ENCODE measurements around the gene IQCH. TPM values are rescaled to one million over a fixed set of nuclear protein-coding genes. Genes with fewer than 3 reads are reported as not detected.

Gene IQCH
- total RNA-seq, 2 donors from 2014 or later: 3.6 to 3.7 TPM

DNA sequence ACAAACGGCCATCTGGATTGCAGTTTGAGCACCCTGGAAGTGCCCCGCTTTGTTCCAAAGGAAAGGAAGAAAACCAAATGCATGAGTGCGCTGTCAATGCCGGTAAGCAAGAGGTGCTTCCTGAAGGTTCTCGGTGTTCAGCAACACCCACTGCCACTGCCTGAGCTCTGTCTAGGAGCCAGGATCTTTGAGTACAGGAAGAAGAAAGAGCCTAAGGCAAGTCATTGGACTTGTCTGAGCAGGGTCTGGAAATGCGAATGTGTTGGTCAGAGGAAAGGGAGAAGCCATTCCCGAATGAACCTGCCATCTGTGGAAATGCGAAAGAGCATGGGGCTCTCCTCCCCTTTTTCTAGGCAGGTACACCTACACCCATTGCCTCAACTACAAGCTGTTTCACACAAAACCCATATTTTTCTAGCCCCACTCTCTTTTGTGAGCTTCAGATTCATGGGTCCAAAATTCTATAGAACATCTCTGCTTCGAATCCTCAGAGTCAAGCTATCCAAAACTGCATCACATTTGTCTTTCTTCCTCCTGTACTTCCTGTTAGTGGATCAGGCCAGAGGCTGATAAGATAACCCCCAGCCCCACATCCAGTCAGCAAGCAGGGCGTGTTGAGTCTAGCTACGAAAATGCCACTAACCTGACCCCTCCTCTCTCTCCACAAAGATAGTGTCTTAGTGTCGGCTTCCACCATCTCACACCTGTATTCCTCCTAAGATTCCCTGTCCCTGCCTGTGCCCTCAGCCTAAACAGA is 210.8 kb downstream of the IQCH start:
- ATAC-seq (replicated peaks in 1 of 2): no peak
- no peaks in the 10 kb centered on the region for H3K36me3 Mint-ChIP-seq (ENCODE audit: insufficient read depth in 2 of 2)
- no peak overlapping the region for H3K4me3 Mint-ChIP-seq
- DNase-seq: no peak
- H3K9me3 Mint-ChIP-seq: no peaks in the 10 kb centered on the region
- no peaks in the 10 kb centered on the region for H3K4me1 Mint-ChIP-seq (ENCODE audit: low read depth)
- H3K27ac Mint-ChIP-seq: no peak overlapping the region
- no peaks in the 10 kb centered on the region for H3K27me3 Mint-ChIP-seq (ENCODE audit: low read depth)

DNA sequence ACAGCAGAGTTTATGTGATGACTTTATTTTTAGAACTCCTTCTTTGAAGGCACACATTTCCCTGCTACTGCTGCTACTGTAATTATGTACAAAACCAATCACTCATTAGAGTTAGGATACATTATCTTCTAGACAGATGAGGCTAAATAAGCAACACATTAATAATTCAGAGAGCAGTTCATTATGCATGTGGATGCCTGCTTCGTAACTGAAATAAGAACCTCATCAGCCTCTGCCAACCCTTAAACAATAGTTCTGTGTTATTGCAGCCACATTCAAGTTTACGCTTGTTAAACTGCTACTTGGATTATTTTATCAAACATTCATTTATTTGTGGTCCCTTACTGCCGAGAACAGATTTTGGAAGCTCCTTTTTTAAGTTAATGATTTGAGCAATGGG is 213.8 kb downstream of the IQCH start:
- Mint-ChIP-seq H3K27me3 (ENCODE audit: low read depth) (no peaks in the 10 kb centered on the region), H3K36me3 (ENCODE audit: insufficient read depth in 2 of 2) (no peaks in the 10 kb centered on the region), H3K4me1 (ENCODE audit: low read depth) (no peaks in the 10 kb centered on the region), H3K9me3 (no peaks in the 10 kb centered on the region), H3K4me3 (no peak overlapping the region), H3K27ac (no peak overlapping the region)
- ATAC-seq (replicated peaks in 1 of 2): no peak
- DNase-seq: no peak

- no peaks in the 10 kb centered on the region for H3K36me3 Mint-ChIP-seq (ENCODE audit: insufficient read depth in 2 of 2)
- no peaks in the 10 kb centered on the region for H3K27me3 Mint-ChIP-seq (ENCODE audit: low read depth)
- no peak overlapping the region for H3K4me3 Mint-ChIP-seq
- no peaks in the 10 kb centered on the region for H3K9me3 Mint-ChIP-seq
- ATAC-seq (replicated peaks in 1 of 2): no peak
- no peaks in the 10 kb centered on the region for H3K4me1 Mint-ChIP-seq (ENCODE audit: low read depth)
- no peak for DNase-seq
- H3K27ac Mint-ChIP-seq: no peak overlapping the region
Measured at GRCh38 chr15:67469680-67470079, 215.1 kb downstream of the IQCH start.

GRCh38 chr15:67472957-67473356 is 218.4 kb downstream of the IQCH start:
- DNase-seq (no peak), ATAC-seq (replicated peaks in 1 of 2) (no peak)
- Mint-ChIP-seq H3K27me3 (ENCODE audit: low read depth) (no peaks in the 10 kb centered on the region), H3K27ac (no peak overlapping the region), H3K4me3 (no peak overlapping the region), H3K4me1 (ENCODE audit: low read depth) (no peaks in the 10 kb centered on the region), H3K9me3 (no peaks in the 10 kb centered on the region), H3K36me3 (ENCODE audit: insufficient read depth in 2 of 2) (no peaks in the 10 kb centered on the region)

- Mint-ChIP-seq H3K4me1 (ENCODE audit: low read depth) (no peaks in the 10 kb centered on the region), H3K9me3 (no peaks in the 10 kb centered on the region), H3K27ac (no peak overlapping the region), H3K36me3 (ENCODE audit: insufficient read depth in 2 of 2) (no peaks in the 10 kb centered on the region), H3K4me3 (no peak overlapping the region), H3K27me3 (ENCODE audit: low read depth) (no peaks in the 10 kb centered on the region)
- no peak for DNase-seq
- ATAC-seq (replicated peaks in 1 of 2): no peak
Measured at GRCh38 chr15:67474405-67475110, 220.0 kb downstream of the IQCH start.

DNA sequence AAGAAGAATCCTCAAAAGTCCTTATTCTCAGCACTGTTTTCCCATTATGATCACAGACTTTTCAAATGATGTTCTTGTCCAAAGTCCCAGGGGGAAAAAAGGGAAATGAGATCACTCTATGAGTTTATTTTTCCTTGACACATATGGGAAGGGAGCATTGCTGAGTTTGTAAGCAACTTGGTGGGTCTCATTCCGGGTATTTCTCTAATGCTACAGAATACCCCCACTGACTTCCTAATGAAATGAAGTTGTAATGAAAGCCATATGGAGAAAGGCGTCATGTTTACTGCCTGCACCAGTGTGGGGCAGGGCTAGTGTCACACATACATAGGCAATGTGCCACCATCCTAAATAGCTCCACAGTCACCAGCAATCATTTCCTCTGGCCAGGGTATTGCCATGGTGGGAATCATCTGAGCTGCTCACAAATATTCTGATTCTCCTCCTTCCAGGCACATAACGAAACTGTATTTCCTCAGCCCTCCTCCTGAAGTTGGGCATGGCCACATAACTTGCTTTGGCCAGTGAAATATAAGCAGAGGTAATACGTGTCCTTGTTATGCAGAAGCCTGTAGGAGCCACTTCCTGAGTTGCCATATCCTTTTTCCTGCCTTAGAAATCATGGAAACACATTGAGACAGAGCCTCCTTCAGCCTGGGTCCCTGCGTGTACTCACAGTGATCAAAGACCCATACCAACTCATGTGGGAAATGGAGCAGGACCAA is 225.4 kb downstream of the IQCH start:
- no peaks in the 10 kb centered on the region for H3K27me3 Mint-ChIP-seq (ENCODE audit: low read depth)
- DNase-seq (no peak), ATAC-seq (replicated peaks in 1 of 2) (no peak)
- H3K9me3 Mint-ChIP-seq: no peaks in the 10 kb centered on the region
- H3K4me1 Mint-ChIP-seq (ENCODE audit: low read depth): no peaks in the 10 kb centered on the region
- no peaks in the 10 kb centered on the region for H3K36me3 Mint-ChIP-seq (ENCODE audit: insufficient read depth in 2 of 2)
- H3K4me3 Mint-ChIP-seq: no peak overlapping the region
- H3K27ac Mint-ChIP-seq: no peak overlapping the region

GRCh38 chr15:67480741-67481140 is 226.2 kb downstream of the IQCH start:
- no peak for DNase-seq
- Mint-ChIP-seq H3K4me1 (ENCODE audit: low read depth) (no peaks in the 10 kb centered on the region), H3K4me3 (no peak overlapping the region), H3K9me3 (peaks cover 0 to 2% of the 10 kb centered on the region in 2 donors), H3K27ac (no peak overlapping the region), H3K36me3 (ENCODE audit: insufficient read depth in 2 of 2) (peaks cover 0 to 2% of the 10 kb centered on the region in 2 donors), H3K27me3 (ENCODE audit: low read depth) (no peaks in the 10 kb centered on the region)
- ATAC-seq (replicated peaks in 1 of 2): no peak

DNA sequence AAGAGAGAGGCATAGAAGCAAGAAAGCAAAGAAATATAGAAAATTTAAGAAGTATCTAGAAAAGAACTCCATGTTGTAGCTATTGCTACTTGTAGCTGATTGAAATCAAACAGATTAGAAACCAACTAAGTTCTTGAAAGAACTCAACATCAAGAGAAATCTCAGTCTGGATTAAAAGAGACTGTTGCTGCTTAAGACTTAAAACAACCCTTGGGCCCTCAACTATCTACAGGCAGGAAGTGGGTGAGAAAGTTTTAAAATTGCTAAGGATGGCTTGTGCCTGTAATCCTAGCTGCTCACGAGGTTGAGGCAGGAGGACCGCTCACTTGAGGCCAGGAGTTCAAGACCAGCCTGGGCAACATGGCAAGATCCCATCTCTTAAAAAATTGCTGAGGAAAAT is 227.1 kb downstream of the IQCH start:
- Mint-ChIP-seq H3K4me1 (ENCODE audit: low read depth) (no peaks in the 10 kb centered on the region), H3K27ac (no peak overlapping the region), H3K36me3 (ENCODE audit: insufficient read depth in 2 of 2) (peaks cover 0 to 2% of the 10 kb centered on the region in 2 donors), H3K27me3 (ENCODE audit: low read depth) (no peaks in the 10 kb centered on the region), H3K9me3 (peaks cover 0 to 2% of the 10 kb centered on the region in 2 donors), H3K4me3 (no peak overlapping the region)
- ATAC-seq (replicated peaks in 1 of 2): no peak
- DNase-seq: no peak

- Mint-ChIP-seq H3K27ac (no peak overlapping the region), H3K27me3 (ENCODE audit: low read depth) (no peaks in the 10 kb centered on the region), H3K36me3 (ENCODE audit: insufficient read depth in 2 of 2) (peaks cover 0 to 3% of the 10 kb centered on the region in 2 donors), H3K4me1 (ENCODE audit: low read depth) (no peaks in the 10 kb centered on the region), H3K9me3 (no peaks in the 10 kb centered on the region), H3K4me3 (peak overlapping the region in 1 of 2 donors; percentile 14)
- DNase-seq (no peak), ATAC-seq (replicated peaks in 1 of 2) (peak; percentile 58 to 69)
Measured at GRCh38 chr15:67495585-67495984, 241.0 kb downstream of the IQCH start.

DNA sequence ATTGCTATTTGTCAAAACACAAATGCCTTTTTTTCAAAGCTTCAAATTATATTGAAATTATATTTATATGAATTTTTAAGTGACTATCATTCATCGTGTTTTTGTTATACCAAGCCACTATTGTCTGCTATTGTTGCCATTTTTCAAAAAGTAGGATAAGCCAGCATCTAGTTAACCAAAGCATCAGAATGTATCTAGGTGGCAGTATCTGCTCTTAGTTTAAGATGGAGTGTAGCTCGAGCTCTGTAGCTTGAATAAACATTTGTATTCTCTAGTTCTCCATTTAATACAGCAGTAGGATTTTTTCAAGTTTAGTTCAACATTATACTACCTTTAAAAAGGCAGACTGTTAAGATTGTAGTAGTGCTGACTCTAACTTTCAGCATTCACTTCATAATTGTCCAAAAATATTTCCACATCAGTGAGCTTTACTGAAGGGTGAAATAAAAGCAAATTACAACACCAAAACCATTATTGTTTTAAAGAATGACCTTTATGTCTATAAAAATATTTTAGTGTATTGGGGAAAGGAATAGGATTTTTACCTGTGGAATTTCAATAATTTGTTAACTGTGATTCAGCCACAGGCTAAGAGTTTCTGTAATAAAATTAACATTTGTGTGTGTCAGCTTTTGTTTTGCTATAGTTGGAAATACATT is 246.7 kb downstream of the IQCH start:
- H3K4me3 Mint-ChIP-seq: no peak overlapping the region
- H3K36me3 Mint-ChIP-seq (ENCODE audit: insufficient read depth in 2 of 2): peaks cover 0 to 1% of the 10 kb centered on the region in 2 donors
- H3K4me1 Mint-ChIP-seq (ENCODE audit: low read depth): no peaks in the 10 kb centered on the region
- ATAC-seq (replicated peaks in 1 of 2): no peak
- no peak for DNase-seq
- no peaks in the 10 kb centered on the region for H3K27me3 Mint-ChIP-seq (ENCODE audit: low read depth)
- no peaks in the 10 kb centered on the region for H3K9me3 Mint-ChIP-seq
- H3K27ac Mint-ChIP-seq: no peak overlapping the region

DNA sequence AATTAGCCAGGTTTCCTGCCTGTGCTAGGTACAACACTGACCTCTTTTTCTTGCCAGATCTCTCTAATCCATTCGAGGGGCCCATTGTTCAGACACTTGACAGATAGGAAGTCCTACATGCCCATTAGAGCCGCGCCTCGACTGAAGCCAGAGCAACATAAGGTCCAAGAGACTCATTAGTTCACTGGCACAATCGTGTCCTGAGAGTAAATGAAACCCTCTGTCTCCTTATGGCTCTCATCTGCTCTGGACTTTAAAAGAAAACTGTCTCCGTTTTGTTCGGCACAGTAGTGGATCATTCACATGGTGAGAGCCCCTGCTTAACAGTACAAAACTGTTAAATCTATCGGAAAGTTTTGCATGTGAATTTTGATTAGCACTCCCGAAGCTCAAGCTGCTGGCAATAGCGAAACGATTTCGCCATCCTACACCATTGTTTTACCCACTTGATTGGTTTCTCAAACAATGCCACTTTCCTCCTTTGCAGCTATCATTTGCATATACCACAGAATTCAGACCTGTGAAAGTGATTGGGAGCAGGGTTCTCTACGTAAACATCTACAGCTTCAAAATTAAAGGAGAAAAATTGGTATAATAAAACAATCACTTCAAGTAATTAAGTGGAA is 247.4 kb downstream of the IQCH start:
- no peak overlapping the region for H3K27ac Mint-ChIP-seq
- no peak for DNase-seq
- H3K27me3 Mint-ChIP-seq (ENCODE audit: low read depth): no peaks in the 10 kb centered on the region
- H3K4me1 Mint-ChIP-seq (ENCODE audit: low read depth): no peaks in the 10 kb centered on the region
- H3K4me3 Mint-ChIP-seq: no peak overlapping the region
- H3K9me3 Mint-ChIP-seq: no peaks in the 10 kb centered on the region
- H3K36me3 Mint-ChIP-seq (ENCODE audit: insufficient read depth in 2 of 2): no peaks in the 10 kb centered on the region
- no peak for ATAC-seq (replicated peaks in 1 of 2)

DNA sequence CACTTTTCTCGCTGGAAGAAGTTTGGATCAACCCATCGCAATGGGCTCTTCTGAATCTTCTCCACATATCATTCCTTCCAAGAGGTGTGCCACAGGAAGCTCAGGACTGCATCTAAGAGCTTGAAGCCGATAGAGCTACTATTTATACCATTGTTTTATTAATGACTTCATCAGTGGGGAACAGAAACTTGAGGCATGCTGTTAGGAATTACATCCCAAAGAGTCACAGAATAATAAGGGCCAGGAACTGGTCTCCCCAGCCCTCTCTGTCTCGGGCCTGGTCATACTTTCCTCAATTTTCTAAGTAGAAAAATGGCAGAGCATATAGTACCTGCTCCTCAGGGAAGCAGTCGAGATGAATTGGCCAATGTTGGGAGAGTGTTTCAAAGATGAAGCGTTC is 249.5 kb downstream of the IQCH start:
- no peak for DNase-seq
- H3K36me3 Mint-ChIP-seq (ENCODE audit: insufficient read depth in 2 of 2): no peaks in the 10 kb centered on the region
- no peaks in the 10 kb centered on the region for H3K9me3 Mint-ChIP-seq
- H3K27me3 Mint-ChIP-seq (ENCODE audit: low read depth): no peaks in the 10 kb centered on the region
- no peaks in the 10 kb centered on the region for H3K4me1 Mint-ChIP-seq (ENCODE audit: low read depth)
- H3K27ac Mint-ChIP-seq: no peak overlapping the region
- no peak overlapping the region for H3K4me3 Mint-ChIP-seq
- ATAC-seq (replicated peaks in 1 of 2): no peak

Measured in activated T-cell treated with anti-CD3 and anti-CD28 coated beads, Interleukin-2, amount 50 U/mL, for 72 hours (primary cell).